GM10847 (cell line): Measurements from ENCODE around the gene RMND5B.

Experiments used
- POLR2A ChIP-seq: IDR thresholded peaks from 2 replicates; pipeline ENCODE4 v1.6.1; 2011; ENCODE audit not compliant: insufficient read length; ENCODE audit errors: extremely low read depth

Gene RMND5B

GRCh38 chr5:178177569-178177968 is 46.8 kb downstream of the RMND5B start:
- TF ChIP-seq POLR2A = no peak

- no peak for TF ChIP-seq POLR2A
Measured at GRCh38 chr5:178180141-178180863, 49.5 kb downstream of the RMND5B start.

- no peak for TF ChIP-seq POLR2A
Measured at GRCh38 chr5:178182158-178182876, 51.5 kb downstream of the RMND5B start.

GRCh38 chr5:178186427-178186826 is 55.6 kb downstream of the RMND5B start:
- no peak for TF ChIP-seq POLR2A

DNA sequence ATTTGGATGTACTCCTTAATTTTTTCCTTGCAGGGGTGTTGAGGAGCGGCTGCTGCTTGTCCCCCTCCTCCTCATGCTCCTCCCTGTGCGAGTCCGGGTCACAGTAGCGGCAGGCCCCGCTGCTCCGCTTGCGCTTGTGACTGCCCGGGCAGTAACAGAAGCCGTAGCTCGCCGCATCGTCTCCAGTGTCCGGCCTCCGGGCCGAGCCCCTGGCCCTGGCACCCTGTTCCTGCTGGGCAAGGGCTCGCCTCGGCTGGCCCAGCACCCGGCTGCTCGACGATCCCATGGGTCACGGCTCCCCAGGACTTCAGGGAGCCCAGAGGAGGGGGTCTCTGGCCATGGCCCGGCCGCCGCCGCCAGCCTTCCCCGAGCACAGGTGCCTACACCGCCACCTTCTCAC is 56.2 kb downstream of the RMND5B start, which contains the start of gene GMCL2:
Gene GMCL2, minus strand, starts transcription at position 358 of the 400 bp plus-strand sequence. Its CDS starts 72 bp downstream, at position 286.
- TF ChIP-seq POLR2A = no peak

GRCh38 chr5:178189433-178189832 is 58.6 kb downstream of the RMND5B start:
- no peak for TF ChIP-seq POLR2A

GRCh38 chr5:178191661-178192060 is 60.8 kb downstream of the RMND5B start:
- TF ChIP-seq POLR2A = no peak

DNA sequence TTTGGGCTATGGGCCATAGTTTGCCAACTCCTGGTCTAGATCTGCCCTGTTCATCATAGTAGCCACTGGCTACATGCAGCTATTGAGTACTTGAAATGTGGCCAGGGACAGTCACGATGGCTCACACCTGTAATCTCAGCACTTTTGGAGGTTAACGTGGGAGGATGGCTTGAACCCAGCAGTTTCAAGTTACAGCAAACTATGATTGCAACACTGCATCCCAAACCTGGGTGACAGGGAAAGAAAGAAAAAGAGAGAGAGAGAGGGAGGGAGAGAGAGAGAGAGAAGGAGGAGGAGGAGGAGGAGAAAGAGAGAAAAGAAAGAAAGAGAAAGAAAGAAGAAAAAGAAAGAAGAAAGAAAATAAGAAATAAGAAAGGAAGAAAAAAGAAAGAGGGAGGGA is 61.4 kb downstream of the RMND5B start:
- TF ChIP-seq POLR2A = no peak

- no peak for TF ChIP-seq POLR2A
Measured at GRCh38 chr5:178192787-178193186, 62.0 kb downstream of the RMND5B start.

DNA sequence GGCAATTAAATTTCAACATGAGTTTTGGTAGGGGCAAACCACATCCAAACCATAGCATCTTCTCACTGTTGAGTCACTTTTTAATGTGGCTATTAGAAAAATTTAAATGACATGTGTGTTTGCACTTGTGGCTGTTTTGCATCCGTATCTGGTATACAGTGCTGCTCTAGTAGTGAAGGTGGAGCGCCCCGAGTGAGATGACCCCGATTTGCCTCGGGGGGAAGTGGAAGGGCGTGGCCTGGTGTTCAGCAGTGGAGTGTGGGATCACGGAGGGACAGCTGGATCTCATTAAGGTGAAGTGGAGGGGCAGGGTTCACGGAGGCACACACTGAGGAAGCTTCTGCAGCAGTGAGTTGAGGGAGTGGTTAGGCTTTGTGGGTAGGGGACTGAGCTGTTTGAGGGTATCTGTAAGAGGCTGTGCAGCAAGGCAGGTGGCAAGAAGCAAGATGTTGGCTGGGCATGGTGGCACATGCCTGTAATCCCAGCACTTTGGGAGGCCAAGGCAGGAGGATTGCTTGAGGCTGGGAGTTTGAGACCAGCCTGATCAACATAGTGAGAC is 62.5 kb downstream of the RMND5B start:
- TF ChIP-seq POLR2A = no peak

- no peak for TF ChIP-seq POLR2A
Measured at GRCh38 chr5:178194026-178194425, 63.2 kb downstream of the RMND5B start.

DNA sequence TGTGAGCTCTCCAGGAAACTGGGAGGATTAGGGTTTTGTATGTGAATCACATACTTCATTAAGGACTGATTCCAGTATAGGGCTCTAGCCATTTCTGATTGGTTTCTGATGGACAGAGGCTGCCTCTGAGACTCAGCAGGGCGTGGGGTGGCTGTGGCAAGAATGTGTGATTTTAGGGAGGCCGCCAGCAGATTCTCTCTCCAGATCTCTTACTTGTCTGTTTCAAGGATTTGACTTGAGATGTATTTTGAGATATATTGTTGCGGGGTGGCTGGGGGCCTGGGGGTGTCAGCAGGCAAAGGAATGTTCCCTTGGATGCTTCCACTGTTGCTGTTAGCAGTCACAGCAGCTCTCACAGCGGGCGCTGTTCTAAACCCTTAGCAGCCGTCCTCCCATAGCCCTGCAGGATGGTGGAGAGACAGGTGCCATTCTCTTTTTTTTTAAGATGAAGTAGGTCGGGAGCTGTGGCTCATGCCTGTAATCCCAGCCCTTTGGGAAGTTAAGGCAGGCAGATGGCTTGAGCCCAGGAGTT is 65.5 kb downstream of the RMND5B start:
- TF ChIP-seq POLR2A = no peak

GRCh38 chr5:178196986-178197385 is 66.2 kb downstream of the RMND5B start:
- TF ChIP-seq POLR2A = no peak

- no peak for TF ChIP-seq POLR2A
Measured at GRCh38 chr5:178198706-178199105, 67.9 kb downstream of the RMND5B start.

DNA sequence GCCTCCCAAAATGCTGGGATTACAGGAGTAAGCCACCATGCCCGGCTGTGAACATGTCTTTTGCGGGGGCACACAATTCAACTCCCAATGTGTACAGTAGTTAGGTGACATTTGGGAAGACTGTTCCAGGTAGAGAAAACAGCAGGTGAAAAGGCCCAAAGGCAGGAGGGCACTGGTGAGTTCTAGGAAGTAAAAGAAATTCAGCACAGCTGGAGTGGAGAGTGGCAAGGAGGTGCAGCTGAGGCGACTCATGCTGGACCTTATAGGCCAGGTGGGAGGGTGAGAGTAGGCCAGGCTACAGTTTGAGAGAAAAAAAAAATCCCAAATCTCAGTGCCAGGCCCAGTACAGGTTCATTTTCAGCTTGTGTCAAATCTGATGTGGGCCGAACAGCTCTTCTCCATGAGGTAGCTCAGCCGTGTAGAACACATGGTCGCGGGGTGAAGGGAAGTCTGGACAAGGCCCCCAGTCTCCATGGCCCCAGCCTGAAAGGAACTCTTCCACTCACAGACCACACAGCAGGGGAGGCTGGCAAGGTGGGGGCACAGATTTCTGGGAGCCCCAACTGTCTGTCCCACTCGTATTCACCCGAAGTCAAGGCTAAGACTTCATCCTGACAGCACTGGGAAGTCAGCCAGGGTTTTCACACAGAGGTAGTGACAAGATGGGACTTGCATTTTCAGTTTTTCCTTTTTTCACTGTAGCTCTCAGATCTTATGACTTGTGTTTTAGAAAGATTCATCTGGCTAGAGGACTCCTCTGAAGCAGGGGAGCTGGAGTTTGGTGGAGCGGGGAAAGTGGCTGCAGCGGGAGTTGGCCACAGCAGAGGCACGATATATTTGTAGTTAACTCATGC is 69.0 kb downstream of the RMND5B start:
- no peak for TF ChIP-seq POLR2A
